Endothelial cell of umbilical vein (primary cell): ENCODE results near the gene TJP1. TPM values are rescaled to one million over a fixed set of nuclear protein-coding genes. Genes with fewer than 3 reads are reported as not detected.
"Not testable (repeated sequence)": the region's sequence is repeated elsewhere in the genome, so short reads cannot be mapped to it uniquely, and the experiment has no call there.

Source experiments
- BruUV-seq: library from RNA; stranded (reverse); fragments of 400-500 nt; replicated peaks from 2 replicates; lab custom pipeline; 2021; lab: Mats Ljungman, UMichigan
- CTCF ChIA-PET: fragments of 300-600, 350-600 bp; sonication (Branson Sonifier 250); formaldehyde crosslinking; loops from one replicate; lab custom pipeline; 2021; ENCODE audit warnings: antibody characterized with exemption, inconsistent platforms; lab: Charles Lee
- POLR2A ChIA-PET: fragments of 300-600, 350-600 bp; sonication (Branson Sonifier 250); formaldehyde crosslinking; loops from one replicate; lab custom pipeline; 2021; ENCODE audit warnings: antibody characterized with exemption, inconsistent platforms; lab: Charles Lee
- DNase-seq: peaks from one replicate; pipeline ENCODE4 v3.0.0-alpha.2; 2011; ENCODE audit warnings: low read depth, low spot score
- FAIRE-seq: peaks from 2 replicates; lab custom pipeline; 2011; peaks lifted over from hg19 to GRCh38; lab: Jason Lieb, UNC
- H2AFZ ChIP-seq: 2 replicates; pipeline ENCODE4 v1.6.0; 2012; ENCODE audit warnings: low read depth, low read length, control low read depth, inconsistent platforms
- H3K27ac ChIP-seq: 2 replicates; pipeline ENCODE4 v1.5.1; 2011; ENCODE audit warnings: low read depth, mild to moderate bottlenecking, control low read depth, low read length, moderate library complexity; ENCODE audit not compliant: insufficient read depth
- H3K27me3 ChIP-seq, 2 experiments: 2 replicates each; pipeline versions ENCODE4 v1.6.0 to v1.6.1; 2011; ENCODE audit warnings: low read length in 2 of 2, mixed read lengths in 1 of 2; ENCODE audit not compliant: control insufficient read depth in 2 of 2, insufficient read depth in 2 of 2
- H3K36me3 ChIP-seq, 2 experiments: 2 replicates in 1 of 2; 3 replicates in 1 of 2; pipeline ENCODE4 v1.5.1; 2011; ENCODE audit warnings: low read length in 2 of 2, mild to moderate bottlenecking in 1 of 2, moderate library complexity in 1 of 2; ENCODE audit not compliant: control insufficient read depth in 2 of 2, insufficient read depth in 2 of 2; ENCODE audit errors: extremely low read depth in 1 of 2
- H3K4me1 ChIP-seq: 3 replicates; pipeline ENCODE4 v1.5.1; 2011; ENCODE audit warnings: mild to moderate bottlenecking, low read length; ENCODE audit not compliant: control insufficient read depth, insufficient read depth; ENCODE audit errors: extremely low read depth
- H3K4me2 ChIP-seq: 2 replicates; pipeline ENCODE4 v1.6.1; 2011; ENCODE audit warnings: low read length, control low read depth, mixed read lengths; ENCODE audit not compliant: insufficient read depth
- H3K4me3 ChIP-seq, 3 experiments: fragments of 200-600 bp in 1 of 3; sonication (generic), shearing (Covaris generic) in 1 of 3; replicated peaks in 1 of 3; 2 replicates each; pipeline ENCODE4 v1.5.1; 2011 to 2016; ENCODE audit warnings: control low read depth in 3 of 3, low read length in 3 of 3, mild to moderate bottlenecking in 2 of 3, inconsistent platforms in 1 of 3, low read depth in 1 of 3, moderate library complexity in 1 of 3; ENCODE audit not compliant: insufficient read depth in 1 of 3
- H3K79me2 ChIP-seq: 2 replicates; pipeline ENCODE4 v1.6.0; 2012; ENCODE audit warnings: low read length, inconsistent platforms; ENCODE audit not compliant: control insufficient read depth, insufficient read depth
- H3K9ac ChIP-seq: replicated peaks from 2 replicates; pipeline ENCODE3; 2011; ENCODE audit warnings: low read length, control low read depth; ENCODE audit not compliant: insufficient read depth; ENCODE audit errors: extremely low read depth
- H3K9me1 ChIP-seq: replicated peaks from 3 replicates; pipeline ENCODE4 v1.6.0; 2011; ENCODE audit warnings: mild to moderate bottlenecking, low read length; ENCODE audit not compliant: control insufficient read depth, insufficient read depth; ENCODE audit errors: extremely low read depth
- H3K9me3 ChIP-seq: replicated peaks from 2 replicates; pipeline ENCODE4 v1.5.1; 2012; ENCODE audit warnings: low read length, inconsistent platforms; ENCODE audit not compliant: control insufficient read depth, insufficient read depth
- H4K20me1 ChIP-seq: replicated peaks from 2 replicates; pipeline ENCODE3; 2011; ENCODE audit warnings: mild to moderate bottlenecking, low read length; ENCODE audit not compliant: control insufficient read depth, insufficient read depth; ENCODE audit errors: extremely low read depth
- EZH2 ChIP-seq: IDR thresholded peaks from 2 replicates; pipeline ENCODE4 v1.6.1; 2012; ENCODE audit warnings: borderline replicate concordance, low read depth, mild to moderate bottlenecking, moderate library complexity, low read length, inconsistent platforms; ENCODE audit not compliant: severe bottlenecking
- FOS ChIP-seq: IDR thresholded peaks from 2 replicates; pipeline ENCODE4 v1.6.1; 2011; ENCODE audit warnings: mild to moderate bottlenecking, low read length, moderate library complexity, borderline replicate concordance; ENCODE audit not compliant: insufficient read depth
- GATA2 ChIP-seq: IDR thresholded peaks from 2 replicates; pipeline ENCODE4 v1.7.0; 2011; ENCODE audit warnings: low read depth, mild to moderate bottlenecking, moderate library complexity, mixed read lengths, low read length; ENCODE audit not compliant: insufficient read length, insufficient read depth
- JUN ChIP-seq: IDR thresholded peaks from 2 replicates; pipeline ENCODE4 v1.6.1; 2011; ENCODE audit warnings: borderline replicate concordance, low read depth; ENCODE audit not compliant: insufficient read length, insufficient read depth
- MYC ChIP-seq: IDR thresholded peaks from one replicate; pipeline ENCODE4 v1.6.1; 2011; ENCODE audit warnings: mild to moderate bottlenecking, low read depth, low read length
- POLR2A ChIP-seq: IDR thresholded peaks from 2 replicates; pipeline ENCODE4 v1.6.1; 2012; ENCODE audit warnings: low read depth, mild to moderate bottlenecking, control low read depth, low read length
- POLR2AphosphoS5 ChIP-seq: IDR thresholded peaks from 2 replicates; pipeline ENCODE4 v1.6.1; 2012; ENCODE audit warnings: low read depth, mild to moderate bottlenecking, control low read depth, low read length, moderate library complexity; ENCODE audit not compliant: insufficient read depth
- dilution Hi-C: fragments of 300-500 bp; cut with MboI; formaldehyde crosslinking; loops from one replicate; pipeline ENCODE4 v1.15.0; 2019; ENCODE audit warnings: low sequenced_read_pairs; ENCODE audit not compliant: extremely low pct_ligation_motif_present
- intact Hi-C: fragments of 100-400 bp; cut with micrococcal nuclease; formaldehyde crosslinking; loops from one replicate; pipeline ENCODE4 v1.10.0; 2022
- polyA plus RNA-seq, 4 experiments: library from polyadenylated mRNA; depleted of rRNA in 3 of 4; stranded (reverse) in 3 of 4; unstranded in 1 of 4; fragments of >200 nt; gene quantifications; 2 replicates each; pipeline versions ENCODE4 v1.2.1 to v1.2.3, GENCODE V29; 2011 to 2012; ENCODE audit warnings: missing spikeins in 1 of 4
- total RNA-seq: library from RNA; stranded (reverse); gene quantifications from 2 replicates; pipeline ENCODE4 v1.2.3, GENCODE V29; 2021
- TF ChIP-seq, protein P1 (sequence below): IDR thresholded peaks from 2 replicates; pipeline ENCODE4 v1.6.1; 2011; ENCODE audit not compliant: insufficient read depth, insufficient read length
- TF ChIP-seq, protein P2 (sequence below), 2 donors: IDR thresholded peaks; 1 replicate in 1 of 2; 2 replicates in 1 of 2; pipeline ENCODE4 v1.5.1; 2011; ENCODE audit warnings: low read length in 2 of 2, mild to moderate bottlenecking in 2 of 2, moderate library complexity in 2 of 2, control low read depth in 1 of 2, inconsistent platforms in 1 of 2, low read depth in 1 of 2; ENCODE audit not compliant: insufficient read depth in 1 of 2; ENCODE audit errors: extremely low read depth in 1 of 2

TJP1 gene
- total and polyA plus RNA-seq, 2 donors (not counting 3 experiments of a cell fraction or from before 2014, with no cell fraction given), result 45.6 to 128 TPM

DNA sequence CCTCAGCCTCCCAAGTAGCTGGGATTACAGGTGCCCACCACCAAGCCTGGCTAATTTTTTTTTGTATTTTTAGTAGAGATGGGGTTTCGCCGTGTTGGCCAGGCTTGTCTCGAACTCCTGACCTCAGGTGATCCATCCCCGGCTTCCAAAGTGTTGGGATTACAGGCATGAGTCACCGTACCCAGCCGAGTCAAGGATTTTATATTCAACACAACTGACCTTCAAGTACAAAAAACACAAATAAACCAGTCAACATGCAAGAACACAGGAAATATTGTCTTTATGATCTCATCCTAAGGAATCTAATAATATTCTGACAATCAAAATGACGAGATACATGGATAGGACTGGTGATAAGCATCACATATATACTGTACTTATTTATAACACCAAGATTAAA, 37.9 kb downstream of the TJP1 start:
- Histone ChIP-seq H3K27ac (peak overlapping the region; percentile 35), H3K4me2 (peak overlapping the region; percentile 44), H3K4me1 (peaks cover 17% of the 10 kb centered on the region), H3K9me3 (no peaks in the 10 kb centered on the region), H3K4me3 (no peak overlapping the region), H3K9me1 (no peaks in the 10 kb centered on the region), H2AFZ (no peak overlapping the region), H4K20me1 (peaks cover 3% of the 10 kb centered on the region), H3K79me2 (peaks cover 61% of the 10 kb centered on the region), H3K36me3 (no peaks in the 10 kb centered on the region), H3K9ac (no peak overlapping the region), H3K27me3 (no peaks in the 10 kb centered on the region)
- TF ChIP-seq POLR2AphosphoS5, result no peak
- TF ChIP-seq EZH2, result no peak
- no peak for TF ChIP-seq MYC
- peak; percentile 52 for TF ChIP-seq JUN
- TF ChIP-seq, protein P1, sequence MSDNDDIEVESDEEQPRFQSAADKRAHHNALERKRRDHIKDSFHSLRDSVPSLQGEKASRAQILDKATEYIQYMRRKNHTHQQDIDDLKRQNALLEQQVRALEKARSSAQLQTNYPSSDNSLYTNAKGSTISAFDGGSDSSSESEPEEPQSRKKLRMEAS, result no peak
- TF ChIP-seq POLR2A, result no peak
- TF ChIP-seq, protein P2, sequence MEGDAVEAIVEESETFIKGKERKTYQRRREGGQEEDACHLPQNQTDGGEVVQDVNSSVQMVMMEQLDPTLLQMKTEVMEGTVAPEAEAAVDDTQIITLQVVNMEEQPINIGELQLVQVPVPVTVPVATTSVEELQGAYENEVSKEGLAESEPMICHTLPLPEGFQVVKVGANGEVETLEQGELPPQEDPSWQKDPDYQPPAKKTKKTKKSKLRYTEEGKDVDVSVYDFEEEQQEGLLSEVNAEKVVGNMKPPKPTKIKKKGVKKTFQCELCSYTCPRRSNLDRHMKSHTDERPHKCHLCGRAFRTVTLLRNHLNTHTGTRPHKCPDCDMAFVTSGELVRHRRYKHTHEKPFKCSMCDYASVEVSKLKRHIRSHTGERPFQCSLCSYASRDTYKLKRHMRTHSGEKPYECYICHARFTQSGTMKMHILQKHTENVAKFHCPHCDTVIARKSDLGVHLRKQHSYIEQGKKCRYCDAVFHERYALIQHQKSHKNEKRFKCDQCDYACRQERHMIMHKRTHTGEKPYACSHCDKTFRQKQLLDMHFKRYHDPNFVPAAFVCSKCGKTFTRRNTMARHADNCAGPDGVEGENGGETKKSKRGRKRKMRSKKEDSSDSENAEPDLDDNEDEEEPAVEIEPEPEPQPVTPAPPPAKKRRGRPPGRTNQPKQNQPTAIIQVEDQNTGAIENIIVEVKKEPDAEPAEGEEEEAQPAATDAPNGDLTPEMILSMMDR (IDR thresholded peaks at IDR 0.05; ENCODE audit: extremely low read depth in 1 of 2, insufficient read depth in 1 of 2, low read depth in 1 of 2, low read length in 2 of 2), result no peak
- peak; percentile 43 for TF ChIP-seq FOS
- TF ChIP-seq GATA2, result peak; percentile 44
- ChIA-PET CTCF (no interaction called here), POLR2A (no interaction called here)
- FAIRE-seq, result peak; percentile 44
- BruUV-seq, result no TSS peak
- intact Hi-C loops (loop anchor here (2.0 kb wide), 1 partner anchor 16 kb away; no protein-coding TSS in a partner anchor), dilution Hi-C loops (no loop called here)
- DNase-seq, result peak; percentile 56

- H3K27ac ChIP-seq, dilution Hi-C loops, H3K27me3 ChIP-seq, H3K4me2 ChIP-seq, H3K9me3 ChIP-seq, H4K20me1 ChIP-seq, POLR2A ChIA-PET, CTCF ChIA-PET, H2AFZ ChIP-seq, intact Hi-C loops, FAIRE-seq, H3K36me3 ChIP-seq, DNase-seq, BruUV-seq, H3K4me3 ChIP-seq, H3K9me1 ChIP-seq, H3K9ac ChIP-seq: not testable (repeated sequence)
- peaks cover 17% of the 10 kb centered on the region for H3K4me1 ChIP-seq
- peaks cover 68% of the 10 kb centered on the region for H3K79me2 ChIP-seq
These were observed 39.5 kb downstream of the TJP1 start for GRCh38 chr15:29782816-29783215.
